HepG2 (cell line): Measurements from ENCODE around the gene GADD45A. TPM values are rescaled to one million over a fixed set of nuclear protein-coding genes. Genes with fewer than 3 reads are reported as not detected.
A peak's percentile ranks its signal among the peaks of the same experiment; 100 is the strongest.

Source experiments
- ATF4 ChIP-seq, 2 experiments: fragments of 450-650 bp in 1 of 2; sonication (generic) in 1 of 2; formaldehyde crosslinking; IDR thresholded peaks; 2 replicates each; pipeline versions ENCODE4 v1.5.0 to v1.8.0; 2020 to 2022; ENCODE audit warnings: mild to moderate bottlenecking in 1 of 2, missing genetic modification reagents in 1 of 2
- BCL6 ChIP-seq: IDR thresholded peaks from 2 replicates; pipeline ENCODE4 v1.6.1; 2016; ENCODE audit warnings: missing genetic modification reagents, missing compliant biosample characterization
- EP300 ChIP-seq, 3 experiments: sonication (generic) in 1 of 3; formaldehyde crosslinking in 1 of 3; IDR thresholded peaks; 2 replicates each; pipeline versions ENCODE4 v1.5.1 to v1.6.1; 2011 to 2020; ENCODE audit warnings: low read depth in 2 of 3, low read length in 2 of 3, borderline replicate concordance in 1 of 3, improper control_type of control experiment in 1 of 3, mild to moderate bottlenecking in 1 of 3, missing genetic modification reagents in 1 of 3, moderate library complexity in 1 of 3
- ERF ChIP-seq: IDR thresholded peaks from 2 replicates; pipeline ENCODE4 v1.6.1; 2018; ENCODE audit warnings: missing biosample characterization, missing genetic modification reagents
- GATAD1 ChIP-seq: IDR thresholded peaks from 2 replicates; pipeline ENCODE4 v1.6.1; 2016; ENCODE audit warnings: missing genetic modification reagents, missing compliant biosample characterization
- GATAD2A ChIP-seq: IDR thresholded peaks from 2 replicates; pipeline ENCODE4 v1.6.1; 2016
- KAT2B ChIP-seq: fragments of 150-350 bp; IDR thresholded peaks from 2 replicates; pipeline ENCODE4 v1.6.1; 2014; ENCODE audit warnings: low read depth, low read length, borderline replicate concordance
- MED1 ChIP-seq: sonication (generic); formaldehyde crosslinking; IDR thresholded peaks from 2 replicates; pipeline ENCODE4 v1.4.0; 2020; ENCODE audit warnings: missing genetic modification reagents
- NCOA2 ChIP-seq: sonication (generic); formaldehyde crosslinking; IDR thresholded peaks from 2 replicates; pipeline ENCODE4 v1.8.0; 2022; ENCODE audit warnings: inconsistent platforms
- SAP130 ChIP-seq: IDR thresholded peaks from 2 replicates; pipeline ENCODE4 v1.6.1; 2016; ENCODE audit warnings: low read depth
- SOX13 ChIP-seq, 3 experiments: fragments of 450-650 bp in 1 of 3; sonication (generic) in 1 of 3; formaldehyde crosslinking in 1 of 3; IDR thresholded peaks in 2 of 3; conservative IDR thresholded peaks in 1 of 3; 2 replicates each; pipeline versions ENCODE4 v1.5.0 to v1.6.1; 2016 to 2020; ENCODE audit warnings: antibody characterized with exemption in 1 of 3, mild to moderate bottlenecking in 1 of 3, missing compliant biosample characterization in 1 of 3, missing genetic modification reagents in 1 of 3, moderate library complexity in 1 of 3
- TBX3 ChIP-seq: fragments of 450-650 bp; IDR thresholded peaks from 2 replicates; pipeline ENCODE4 v1.6.1; 2017; ENCODE audit warnings: antibody characterized with exemption, mild to moderate bottlenecking, inconsistent platforms, borderline replicate concordance
- TEAD3 ChIP-seq: optimal IDR thresholded peaks from 2 replicates; pipeline ENCODE3; 2016; ENCODE audit warnings: borderline replicate concordance
- THRA ChIP-seq: sonication (generic); formaldehyde crosslinking; IDR thresholded peaks from 2 replicates; pipeline ENCODE4 v1.4.0; 2020; ENCODE audit warnings: missing genetic modification reagents, borderline replicate concordance
- TSC22D2 ChIP-seq: sonication (generic); formaldehyde crosslinking; IDR thresholded peaks from 2 replicates; pipeline ENCODE4 v1.5.1; 2020; ENCODE audit warnings: missing genetic modification reagents, mild to moderate bottlenecking, borderline replicate concordance
- ZNF18 ChIP-seq: sonication (generic); formaldehyde crosslinking; IDR thresholded peaks from 2 replicates; pipeline ENCODE4 v1.8.0; 2022; ENCODE audit warnings: mild to moderate bottlenecking, missing genetic modification reagents; ENCODE audit not compliant: insufficient replicate concordance
- ZNF609 ChIP-seq: sonication (generic); formaldehyde crosslinking; IDR thresholded peaks from 2 replicates; pipeline ENCODE4 v1.4.0; 2020; ENCODE audit warnings: mild to moderate bottlenecking, missing genetic modification reagents, borderline replicate concordance
- polyA plus RNA-seq, 8 experiments: library from polyadenylated mRNA; depleted of rRNA in 3 of 8; stranded (reverse) in 7 of 8; unstranded in 1 of 8; fragments of >200 nt; fragmentation: Illumina TruSeq in 4 of 8; extraction: Trizol in 4 of 8; gene quantifications; 2 replicates each; pipeline versions ENCODE4 v1.2.1 to v1.2.3, GENCODE V29; 2011 to 2016; ENCODE audit warnings: low read depth in 4 of 8, missing spikeins in 1 of 8, mixed read lengths in 1 of 8; ENCODE audit not compliant: insufficient read depth in 1 of 8
- total RNA-seq, 5 experiments: library from RNA; depleted of rRNA; stranded (reverse); fragments of >200 nt; fragmentation: Illumina TruSeq; extraction: Trizol; gene quantifications; 2 replicates each; pipeline ENCODE4 v1.2.3, GENCODE V29; 2016; ENCODE audit warnings: low read depth in 1 of 5
- TF ChIP-seq, protein P1 (sequence below): sonication (generic); formaldehyde crosslinking; conservative IDR thresholded peaks from 2 replicates; pipeline ENCODE4 v1.8.0; 2022; ENCODE audit warnings: mild to moderate bottlenecking, moderate library complexity, missing genetic modification reagents

The GADD45A gene
- total and polyA plus RNA-seq, 2 of the 13 experiments (the other 11 are each of a cell fraction or from before 2014, with no cell fraction given), result 33.2 to 46.2 TPM

- TF ChIP-seq ZNF609 (CRISPR knock-in tag), result peak; percentile 42; the same call in 1 of the 2 replicates
- TF ChIP-seq GATAD1 (CRISPR knock-in tag), result peak; percentile 44; the same call in 1 of the 2 replicates
- TF ChIP-seq SOX13 (IDR thresholded peaks at IDR 0.05), result peak; percentile 90
- TF ChIP-seq SOX13 (CRISPR knock-in tag; conservative IDR thresholded peaks at IDR 0.05 in 1 of 2, IDR thresholded peaks at IDR 0.05 in 1 of 2), result peak in 1 of 2 experiments; percentile 99; a peak in 2 of 4 replicates
- peak; percentile 66; the same call in 1 of the 2 replicates for TF ChIP-seq SAP130 (CRISPR knock-in tag)
- TF ChIP-seq, protein P1, sequence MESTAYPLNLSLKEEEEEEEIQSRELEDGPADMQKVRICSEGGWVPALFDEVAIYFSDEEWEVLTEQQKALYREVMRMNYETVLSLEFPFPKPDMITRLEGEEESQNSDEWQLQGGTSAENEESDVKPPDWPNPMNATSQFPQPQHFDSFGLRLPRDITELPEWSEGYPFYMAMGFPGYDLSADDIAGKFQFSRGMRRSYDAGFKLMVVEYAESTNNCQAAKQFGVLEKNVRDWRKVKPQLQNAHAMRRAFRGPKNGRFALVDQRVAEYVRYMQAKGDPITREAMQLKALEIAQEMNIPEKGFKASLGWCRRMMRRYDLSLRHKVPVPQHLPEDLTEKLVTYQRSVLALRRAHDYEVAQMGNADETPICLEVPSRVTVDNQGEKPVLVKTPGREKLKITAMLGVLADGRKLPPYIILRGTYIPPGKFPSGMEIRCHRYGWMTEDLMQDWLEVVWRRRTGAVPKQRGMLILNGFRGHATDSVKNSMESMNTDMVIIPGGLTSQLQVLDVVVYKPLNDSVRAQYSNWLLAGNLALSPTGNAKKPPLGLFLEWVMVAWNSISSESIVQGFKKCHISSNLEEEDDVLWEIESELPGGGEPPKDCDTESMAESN (CRISPR knock-in tag), result no peak
- TF ChIP-seq NCOA2 (CRISPR knock-in tag), result peak; percentile 85
- TF ChIP-seq KAT2B, result no peak
- peak; percentile 59; the same call in 1 of the 2 replicates for TF ChIP-seq BCL6 (CRISPR knock-in tag)
- peak; percentile 88 for TF ChIP-seq GATAD2A (CRISPR knock-in tag)
- peak; percentile 65; the same call in 1 of the 2 replicates for TF ChIP-seq TBX3
- TF ChIP-seq ZNF18 (CRISPR knock-in tag), result no peak
- peak; percentile 34; the same call in 1 of the 2 replicates for TF ChIP-seq THRA (CRISPR knock-in tag)
- peak in 1 of 2 experiments; percentile 92; a peak in 3 of 4 replicates for TF ChIP-seq EP300 (IDR thresholded peaks at IDR 0.05; ENCODE audit: low read depth in 2 of 2, low read length in 2 of 2)
- peak; percentile 73; the same call in 1 of the 2 replicates for TF ChIP-seq EP300 (CRISPR knock-in tag; IDR thresholded peaks at IDR 0.05; ENCODE audit: borderline replicate concordance)
- 0 out of 2 replicates have a peak, but pooled peaks have one; percentile 22 for TF ChIP-seq ERF (CRISPR knock-in tag)
- TF ChIP-seq TEAD3, result peak; percentile 83
- peak in 1 of 2 experiments; percentile 56; a peak in 1 of 4 replicates for TF ChIP-seq ATF4 (CRISPR knock-in tag; IDR thresholded peaks at IDR 0.05)
- peak; percentile 57; the same call in 1 of the 2 replicates for TF ChIP-seq MED1 (CRISPR knock-in tag)
- TF ChIP-seq TSC22D2 (CRISPR knock-in tag), result no peak
Observed at GRCh38 chr1:67664048-67664447, 21.0 kb upstream of the GADD45A start (continued).
